GM12878 (cell line): ENCODE results near the gene PRELID2. TPM values are rescaled to one million over a fixed set of nuclear protein-coding genes. Genes with fewer than 3 reads are reported as not detected.

Experiments used
- ATAC-seq: fragments of 200-7000 bp; cut with Tn5 transposase; 3 replicates; pipeline ENCODE4 v1.9.1; 2020; ENCODE audit warnings: mild to moderate bottlenecking, moderate library complexity
- BruUV-seq: library from RNA; stranded (reverse); fragments of 400-500 nt; replicated peaks from 2 replicates; lab custom pipeline; 2021; lab: Mats Ljungman, UMichigan
- CTCF ChIA-PET: fragments of 300-600 bp; sonication (Branson Sonifier 250); formaldehyde crosslinking; extraction: SDS; loops from one replicate; lab custom pipeline; 2021; ENCODE audit warnings: inconsistent platforms; lab: Yijun Ruan, JAX
- POLR2A ChIA-PET: fragments of 350-600 bp; formaldehyde crosslinking; extraction: SDS; loops from one replicate; lab custom pipeline; 2021; ENCODE audit warnings: inconsistent platforms; lab: Charles Lee
- RAD21 ChIA-PET: fragments of 300-600 bp; sonication (Branson Sonifier 250); formaldehyde crosslinking; loops from one replicate; lab custom pipeline; 2023; ENCODE audit warnings: antibody characterized with exemption; ENCODE audit not compliant: unreplicated experiment; lab: Charles Lee
- SMC1A ChIA-PET: fragments of 300-600 bp; sonication (Branson Sonifier 250); formaldehyde crosslinking; loops from one replicate; lab custom pipeline; 2023; ENCODE audit not compliant: unreplicated experiment, uncharacterized antibody; lab: Charles Lee
- DNase-seq: peaks from one replicate; pipeline ENCODE4 v3.0.0-alpha.2; 2011; ENCODE audit warnings: low read depth, low spot score
- FAIRE-seq: peaks from 3 replicates; lab custom pipeline; 2011; peaks lifted over from hg19 to GRCh38; lab: Jason Lieb, UNC
- H2AFZ ChIP-seq: 2 replicates; pipeline ENCODE4 v1.6.0; 2011; ENCODE audit warnings: low read depth, low read length, control low read depth; ENCODE audit not compliant: control insufficient read depth
- H3K27ac ChIP-seq: 2 replicates; pipeline ENCODE4 v1.5.1; 2011; ENCODE audit warnings: control low read depth; ENCODE audit not compliant: control insufficient read depth, insufficient read depth
- H3K27me3 ChIP-seq, 2 experiments: replicated peaks in 1 of 2; 2 replicates each; pipeline versions ENCODE4 v1.6.0 to v1.6.1; 2011; ENCODE audit warnings: low read length in 1 of 2; ENCODE audit not compliant: control insufficient read depth in 2 of 2, insufficient read depth in 2 of 2
- H3K36me3 ChIP-seq, 2 experiments: 2 replicates each; pipeline ENCODE4 v1.5.1; 2011; ENCODE audit warnings: low read length in 1 of 2; ENCODE audit not compliant: control insufficient read depth in 2 of 2, insufficient read depth in 2 of 2
- H3K4me1 ChIP-seq: 2 replicates; pipeline ENCODE4 v1.6.1; 2011; ENCODE audit warnings: mild to moderate bottlenecking, low read length, moderate library complexity, mixed read lengths; ENCODE audit not compliant: control insufficient read depth, insufficient read depth
- H3K4me2 ChIP-seq: 2 replicates; pipeline ENCODE4 v1.6.0; 2011; ENCODE audit warnings: control low read depth; ENCODE audit not compliant: control insufficient read depth, insufficient read depth
- H3K4me3 ChIP-seq: fragments of 200-600 bp; sonication (generic); 2 replicates; pipeline ENCODE4 v1.5.1; 2016
- H3K79me2 ChIP-seq: 2 replicates; pipeline ENCODE4 v1.6.0; 2011; ENCODE audit warnings: low read length; ENCODE audit not compliant: control insufficient read depth, insufficient read depth
- H3K9ac ChIP-seq: 2 replicates; pipeline ENCODE4 v1.8.0; 2011; ENCODE audit warnings: low read length, control low read depth, mixed read lengths; ENCODE audit not compliant: control insufficient read depth, insufficient read depth
- H3K9me3 ChIP-seq: replicated peaks from 3 replicates; pipeline ENCODE4 v1.5.1; 2011; ENCODE audit warnings: mild to moderate bottlenecking, low read length; ENCODE audit not compliant: control insufficient read depth, insufficient read depth
- H4K20me1 ChIP-seq: 2 replicates; pipeline ENCODE4 v1.6.0; 2011; ENCODE audit not compliant: control insufficient read depth, insufficient read depth
- BCL11A ChIP-seq: IDR thresholded peaks from 2 replicates; pipeline ENCODE4 v1.6.1; 2011; ENCODE audit warnings: low read depth, low read length
- BCLAF1 ChIP-seq: fragments of 450-650 bp; IDR thresholded peaks from 2 replicates; pipeline ENCODE4 v1.6.1; 2017; ENCODE audit warnings: antibody characterized with exemption, mild to moderate bottlenecking, moderate library complexity
- CHD1 ChIP-seq: IDR thresholded peaks from 2 replicates; pipeline ENCODE4 v1.6.1; 2012; ENCODE audit warnings: low read depth, low read length, improper control_type of control experiment
- CHD2 ChIP-seq: IDR thresholded peaks from 2 replicates; pipeline ENCODE4 v1.6.1; 2011; ENCODE audit warnings: low read depth, low read length, improper control_type of control experiment, borderline replicate concordance
- E4F1 ChIP-seq: fragments of 450-650 bp; IDR thresholded peaks from 2 replicates; pipeline ENCODE4 v1.6.1; 2018; ENCODE audit warnings: borderline replicate concordance, mild to moderate bottlenecking; ENCODE audit not compliant: partially characterized antibody
- EGR1 ChIP-seq, 2 experiments: IDR thresholded peaks; 1 replicate in 1 of 2; 2 replicates in 1 of 2; pipeline ENCODE4 v1.6.1; 2011 to 2012; ENCODE audit warnings: low read depth in 2 of 2, low read length in 2 of 2, borderline replicate concordance in 1 of 2, mild to moderate bottlenecking in 1 of 2, moderate library complexity in 1 of 2
- FOXK2 ChIP-seq: fragments of 450-650 bp; IDR thresholded peaks from 2 replicates; pipeline ENCODE4 v1.6.1; 2017; ENCODE audit warnings: mild to moderate bottlenecking, moderate library complexity
- KAT2A ChIP-seq: conservative IDR thresholded peaks from 2 replicates; pipeline ENCODE4 v1.6.1; 2011; ENCODE audit warnings: low read depth, low read length; ENCODE audit not compliant: control insufficient read depth
- POLR2AphosphoS2 ChIP-seq: IDR thresholded peaks from 2 replicates; pipeline ENCODE4 v1.6.1; 2011; ENCODE audit warnings: low read depth, mild to moderate bottlenecking, low read length, improper control_type of control experiment, moderate library complexity
- POLR2AphosphoS5 ChIP-seq: IDR thresholded peaks from 2 replicates; pipeline ENCODE4 v1.6.1; 2011; ENCODE audit warnings: mild to moderate bottlenecking, low read length, inconsistent platforms
- STAT1 ChIP-seq: fragments of 450-650 bp; conservative IDR thresholded peaks from 2 replicates; pipeline ENCODE4 v1.6.1; 2014; ENCODE audit warnings: antibody characterized with exemption, mild to moderate bottlenecking
- ZZZ3 ChIP-seq: IDR thresholded peaks from 2 replicates; pipeline ENCODE4 v1.6.1; 2011; ENCODE audit warnings: low read depth; ENCODE audit not compliant: control insufficient read depth, insufficient read length
- WGBS: methylation state at CpG from one replicate; pipeline ENCODE4 v1.1.6; 2016; ENCODE audit warnings: low lambda C conversion rate; ENCODE audit not compliant: insufficient replicate concordance, insufficient coverage; ENCODE audit errors: missing lambda C conversion rate; 5-methylcytosine and 5-hydroxymethylcytosine counted together
- in situ Hi-C: fragments of 300-500 bp; cut with MboI; formaldehyde crosslinking; loops from 9 replicates; pipeline ENCODE4 v1.14.3; 2018; ENCODE audit warnings: mixed read lengths
- intact Hi-C: fragments of 100-400 bp; cut with micrococcal nuclease; formaldehyde crosslinking; loops from one replicate; pipeline ENCODE4 v1.14.2; 2022; ENCODE audit not compliant: unreplicated experiment
- polyA plus RNA-seq, 11 experiments: library from polyadenylated mRNA; depleted of rRNA in 4 of 11; unstranded in 6 of 11; stranded (reverse) in 5 of 11; fragments of >200 nt; fragmentation: Nextera tagmentation in 4 of 11; fragmentation: Illumina TruSeq in 1 of 11; extraction: Ambion mirVana in 4 of 11; extraction: Trizol in 1 of 11; gene quantifications; 1 replicate in 1 of 11; 2 replicates in 10 of 11; pipeline versions ENCODE4 v1.2.1 to v1.2.3, GENCODE V29; 2011 to 2016; ENCODE audit warnings: inconsistent platforms in 2 of 11, missing spikeins in 2 of 11, low read depth in 1 of 11
- total RNA-seq, 4 experiments: library from RNA; depleted of rRNA in 3 of 4; stranded (reverse); fragments of >200 nt in 3 of 4; fragmentation: Illumina TruSeq in 1 of 4; extraction: Trizol in 1 of 4; gene quantifications; 2 replicates each; pipeline versions ENCODE4 v1.2.1 to v1.2.3, GENCODE V29; 2013 to 2021

PRELID2 gene
- total and polyA plus RNA-seq, 10 of the 15 experiments (the other 5 are each of a cell fraction or from before 2014, with no cell fraction given), result 0.07 to 0.31 (median 0.13) TPM; not detected in 5

GRCh38 chr5:145812877-145813276 lies 22.3 kb downstream of the PRELID2 start:
- no peak for TF ChIP-seq STAT1
- TF ChIP-seq CHD1, result no peak
- TF ChIP-seq POLR2AphosphoS2, result no peak
- TF ChIP-seq BCLAF1, result no peak
- TF ChIP-seq KAT2A, result no peak
- TF ChIP-seq POLR2AphosphoS5, result no peak
- no peak for TF ChIP-seq E4F1
- no peak for TF ChIP-seq BCL11A
- no peak for TF ChIP-seq EGR1 (IDR thresholded peaks at IDR 0.05; ENCODE audit: borderline replicate concordance in 1 of 2, low read depth in 2 of 2, low read length in 2 of 2)
- TF ChIP-seq CHD2, result no peak
- TF ChIP-seq ZZZ3, result no peak
- TF ChIP-seq FOXK2, result no peak
- ChIA-PET RAD21 (no interaction called here), CTCF (interaction anchor here (1.0 kb wide), 2 partner anchors 1608 to 1614 kb away, joined by 3 to 6 read pairs; no protein-coding TSS in a partner anchor), POLR2A (no interaction called here), SMC1A (no interaction called here)
- no peak for DNase-seq
- intact Hi-C loops (loop anchor here (10.0 kb wide), 1 partner anchor 238 kb away; no protein-coding TSS in a partner anchor), in situ Hi-C loops (no loop called here)
- whole genome bisulfite sequencing, result 3% methylated on average over 1 of the region's 1 CpG
- Histone ChIP-seq H3K9ac (no peak overlapping the region), H3K4me2 (no peak overlapping the region), H3K27ac (no peak overlapping the region), H3K4me3 (no peak overlapping the region), H3K4me1 (no peaks in the 10 kb centered on the region), H3K9me3 (no peaks in the 10 kb centered on the region), H3K79me2 (no peaks in the 10 kb centered on the region), H3K27me3 (no peaks in the 10 kb centered on the region), H4K20me1 (no peaks in the 10 kb centered on the region), H2AFZ (no peak overlapping the region), H3K36me3 (no peaks in the 10 kb centered on the region)
- no TSS peak for BruUV-seq
- no peak for FAIRE-seq
- ATAC-seq, result no peak
